Esophagus muscularis mucosa (tissue), 4 donors: Measurements from ENCODE around the gene ERN2.

Source experiments
- EP300 ChIP-seq: sonication (generic); formaldehyde crosslinking; IDR thresholded peaks from one replicate; pipeline ENCODE4 v1.6.1; 2017; ENCODE audit warnings: antibody characterized with exemption
- POLR2A ChIP-seq: fragments of 450-650 bp; IDR thresholded peaks from one replicate; pipeline ENCODE4 v1.6.1; 2017; ENCODE audit warnings: antibody characterized with exemption, moderate library complexity, mild to moderate bottlenecking, low read depth
- POLR2AphosphoS5 ChIP-seq, 2 donors: sonication (generic); formaldehyde crosslinking; IDR thresholded peaks; one replicate each; pipeline ENCODE4 v1.6.1; 2017; ENCODE audit warnings: antibody characterized with exemption in 2 of 2
- TF ChIP-seq, protein P1 (sequence below), 3 experiments: fragments of 200-600 bp in 2 of 3; fragments of 450-650 bp in 1 of 3; sonication (generic) in 2 of 3; IDR thresholded peaks; one replicate each; pipeline ENCODE4 v1.5.1; 2017 to 2019; ENCODE audit warnings: antibody characterized with exemption in 3 of 3, mild to moderate bottlenecking in 2 of 3, moderate library complexity in 1 of 3

DNA sequence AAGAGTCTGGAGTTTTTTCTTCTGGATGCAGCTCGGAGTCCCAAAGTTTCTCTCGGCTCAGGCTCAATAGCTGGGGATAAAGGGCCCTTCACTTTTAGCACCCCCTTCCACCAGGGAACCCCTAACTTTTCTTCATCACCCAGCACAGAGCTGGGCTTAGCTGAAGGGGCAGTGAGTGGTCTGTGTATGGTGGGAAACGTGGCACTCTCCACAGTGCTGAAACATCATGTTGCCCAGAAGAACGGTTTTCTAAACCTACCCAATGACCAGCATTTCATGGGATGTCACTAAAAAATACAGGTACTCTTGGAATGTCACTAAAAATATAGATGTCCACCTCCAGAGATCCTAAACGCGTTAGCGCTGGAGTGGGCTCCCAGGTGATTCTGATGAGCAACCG is 12.0 kb downstream of the ERN2 start:
- TF ChIP-seq, protein P1, sequence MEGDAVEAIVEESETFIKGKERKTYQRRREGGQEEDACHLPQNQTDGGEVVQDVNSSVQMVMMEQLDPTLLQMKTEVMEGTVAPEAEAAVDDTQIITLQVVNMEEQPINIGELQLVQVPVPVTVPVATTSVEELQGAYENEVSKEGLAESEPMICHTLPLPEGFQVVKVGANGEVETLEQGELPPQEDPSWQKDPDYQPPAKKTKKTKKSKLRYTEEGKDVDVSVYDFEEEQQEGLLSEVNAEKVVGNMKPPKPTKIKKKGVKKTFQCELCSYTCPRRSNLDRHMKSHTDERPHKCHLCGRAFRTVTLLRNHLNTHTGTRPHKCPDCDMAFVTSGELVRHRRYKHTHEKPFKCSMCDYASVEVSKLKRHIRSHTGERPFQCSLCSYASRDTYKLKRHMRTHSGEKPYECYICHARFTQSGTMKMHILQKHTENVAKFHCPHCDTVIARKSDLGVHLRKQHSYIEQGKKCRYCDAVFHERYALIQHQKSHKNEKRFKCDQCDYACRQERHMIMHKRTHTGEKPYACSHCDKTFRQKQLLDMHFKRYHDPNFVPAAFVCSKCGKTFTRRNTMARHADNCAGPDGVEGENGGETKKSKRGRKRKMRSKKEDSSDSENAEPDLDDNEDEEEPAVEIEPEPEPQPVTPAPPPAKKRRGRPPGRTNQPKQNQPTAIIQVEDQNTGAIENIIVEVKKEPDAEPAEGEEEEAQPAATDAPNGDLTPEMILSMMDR (IDR thresholded peaks at IDR 0.05), result no peak
- TF ChIP-seq EP300 (no peak), POLR2A (no peak), POLR2AphosphoS5 (IDR thresholded peaks at IDR 0.05) (no peak)
